A673 (cell line): ENCODE data around the gene ZBTB16. TPM values are rescaled to one million over a fixed set of nuclear protein-coding genes. Genes with fewer than 3 reads are reported as not detected.

ENCODE experiments used
- BruUV-seq: library from RNA; stranded (reverse); fragments of 400-500 nt; replicated peaks from 2 replicates; lab custom pipeline; 2021; lab: Mats Ljungman, UMichigan
- CTCF ChIA-PET: fragments of 300-600 bp; sonication (Branson Sonifier 250); formaldehyde crosslinking; loops from one replicate; lab custom pipeline; 2022; ENCODE audit warnings: antibody characterized with exemption; lab: Charles Lee
- POLR2A ChIA-PET: fragments of 300-600 bp; sonication (Branson Sonifier 250); formaldehyde crosslinking; loops from one replicate; lab custom pipeline; 2022; ENCODE audit warnings: antibody characterized with exemption; ENCODE audit not compliant: low non-redundant PET; lab: Charles Lee
- DNase-seq: peaks from one replicate; pipeline ENCODE4 v3.0.0-alpha.2; 2015; ENCODE audit warnings: low spot score
- H3K27ac ChIP-seq: fragments of 200-600 bp; sonication (generic); 2 replicates; pipeline ENCODE4 v1.5.1; 2016; ENCODE audit warnings: mixed run types, low read depth, mild to moderate bottlenecking, mixed read lengths, antibody characterized with exemption, low read length; ENCODE audit not compliant: poor library complexity, severe bottlenecking
- H3K27me3 ChIP-seq: fragments of 200-600 bp; sonication (generic); replicated peaks from 2 replicates; pipeline ENCODE4 v1.6.1; 2017; ENCODE audit warnings: mixed run types, low read depth, mild to moderate bottlenecking, mixed read lengths, antibody characterized with exemption, low read length; ENCODE audit not compliant: insufficient read depth, poor library complexity
- H3K36me3 ChIP-seq: fragments of 200-600 bp; sonication (generic); 2 replicates; pipeline ENCODE4 v1.6.1; 2016; ENCODE audit warnings: mixed run types, mild to moderate bottlenecking, mixed read lengths, antibody characterized with exemption, low read length; ENCODE audit not compliant: insufficient read depth, poor library complexity, severe bottlenecking
- H3K4me1 ChIP-seq: fragments of 200-600 bp; sonication (generic); 2 replicates; pipeline ENCODE4 v1.6.1; 2017; ENCODE audit warnings: mixed run types, mild to moderate bottlenecking, mixed read lengths, antibody characterized with exemption, low read length; ENCODE audit not compliant: insufficient read depth, poor library complexity, severe bottlenecking
- H3K4me3 ChIP-seq: fragments of 200-600 bp; sonication (generic); 2 replicates; pipeline ENCODE4 v1.5.1; 2016; ENCODE audit warnings: low read depth, mixed run types, mild to moderate bottlenecking, mixed read lengths, low read length; ENCODE audit not compliant: poor library complexity, severe bottlenecking
- H3K9me3 ChIP-seq: fragments of 200-600 bp; sonication (generic); 2 replicates; pipeline ENCODE4 v1.6.1; 2016; ENCODE audit warnings: mixed run types, low read depth, mild to moderate bottlenecking, mixed read lengths, antibody characterized with exemption, low read length; ENCODE audit not compliant: poor library complexity, severe bottlenecking
- EZH2 ChIP-seq: fragments of 200-600 bp; sonication (generic); IDR thresholded peaks from 2 replicates; pipeline ENCODE4 v1.6.1; 2017; ENCODE audit warnings: borderline replicate concordance, low read depth, mild to moderate bottlenecking, mixed read lengths, antibody characterized with exemption, low read length; ENCODE audit not compliant: poor library complexity, severe bottlenecking
- intact Hi-C: fragments of 100-400 bp; cut with micrococcal nuclease; formaldehyde crosslinking; loops from one replicate; pipeline ENCODE4 v1.10.0; 2022; ENCODE audit not compliant: unreplicated experiment
- total RNA-seq: library from RNA; stranded (reverse); gene quantifications from 2 replicates; pipeline ENCODE4 v1.2.3, GENCODE V29; 2021
- TF ChIP-seq, protein P1 (sequence below): fragments of 300-800, 200-600 bp; sonication (generic); conservative IDR thresholded peaks from 2 replicates; pipeline ENCODE4 v1.5.1; 2017; ENCODE audit warnings: low read depth, mild to moderate bottlenecking, antibody characterized with exemption, low read length, moderate library complexity, mixed read lengths

ZBTB16 gene
- total RNA-seq, 1 experiment from 2014 or later = 12.0 TPM

DNA sequence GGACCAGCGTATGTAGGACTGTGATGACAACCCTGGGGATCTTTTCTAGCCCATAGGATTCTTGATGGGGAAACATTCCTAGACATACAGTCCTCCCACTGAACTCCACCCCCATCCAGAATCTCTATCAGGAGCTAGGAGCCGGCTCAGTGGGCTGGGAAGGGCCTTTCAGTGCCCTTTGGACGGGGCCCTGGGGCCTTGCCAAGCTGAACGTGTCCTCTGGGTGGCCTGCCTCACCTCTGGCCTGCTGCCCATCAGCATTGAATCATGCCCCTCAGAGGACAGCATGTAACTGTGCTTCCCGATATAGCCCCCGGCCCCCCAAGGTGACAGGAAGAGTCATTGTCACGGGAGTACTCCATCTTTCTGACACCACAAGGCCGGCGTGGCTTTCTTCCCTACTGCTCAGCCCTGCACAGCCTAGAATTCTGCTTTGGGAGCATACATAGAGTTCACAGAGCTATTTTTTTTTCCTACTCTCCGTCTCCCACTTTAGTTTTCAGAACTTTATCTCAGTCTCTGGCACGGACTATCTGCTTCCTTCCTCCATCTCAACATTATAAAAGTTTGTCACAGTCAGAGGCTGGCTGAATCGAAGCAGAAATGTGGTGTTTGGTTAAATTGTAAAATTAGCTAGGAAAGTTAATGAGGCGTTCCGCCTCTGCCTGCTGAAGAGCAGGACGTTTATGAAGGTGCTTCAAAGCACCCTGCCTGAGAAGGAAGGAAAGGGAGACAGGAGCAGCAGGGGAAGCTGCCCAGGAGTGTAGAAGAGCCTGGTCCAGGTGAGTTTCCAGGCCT, 111.9 kb downstream of the ZBTB16 start:
- Histone ChIP-seq H3K4me1 (peaks cover 74% of the 10 kb centered on the region), H3K27me3 (no peaks in the 10 kb centered on the region), H3K36me3 (no peaks in the 10 kb centered on the region), H3K27ac (no peak overlapping the region), H3K9me3 (no peaks in the 10 kb centered on the region), H3K4me3 (no peak overlapping the region)
- no peak for DNase-seq
- no TSS peak for BruUV-seq
- intact Hi-C loops = no loop called here
- ChIA-PET CTCF (no interaction called here), POLR2A (no interaction called here)
- TF ChIP-seq EZH2 = no peak
- TF ChIP-seq, protein P1, sequence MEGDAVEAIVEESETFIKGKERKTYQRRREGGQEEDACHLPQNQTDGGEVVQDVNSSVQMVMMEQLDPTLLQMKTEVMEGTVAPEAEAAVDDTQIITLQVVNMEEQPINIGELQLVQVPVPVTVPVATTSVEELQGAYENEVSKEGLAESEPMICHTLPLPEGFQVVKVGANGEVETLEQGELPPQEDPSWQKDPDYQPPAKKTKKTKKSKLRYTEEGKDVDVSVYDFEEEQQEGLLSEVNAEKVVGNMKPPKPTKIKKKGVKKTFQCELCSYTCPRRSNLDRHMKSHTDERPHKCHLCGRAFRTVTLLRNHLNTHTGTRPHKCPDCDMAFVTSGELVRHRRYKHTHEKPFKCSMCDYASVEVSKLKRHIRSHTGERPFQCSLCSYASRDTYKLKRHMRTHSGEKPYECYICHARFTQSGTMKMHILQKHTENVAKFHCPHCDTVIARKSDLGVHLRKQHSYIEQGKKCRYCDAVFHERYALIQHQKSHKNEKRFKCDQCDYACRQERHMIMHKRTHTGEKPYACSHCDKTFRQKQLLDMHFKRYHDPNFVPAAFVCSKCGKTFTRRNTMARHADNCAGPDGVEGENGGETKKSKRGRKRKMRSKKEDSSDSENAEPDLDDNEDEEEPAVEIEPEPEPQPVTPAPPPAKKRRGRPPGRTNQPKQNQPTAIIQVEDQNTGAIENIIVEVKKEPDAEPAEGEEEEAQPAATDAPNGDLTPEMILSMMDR = no peak

DNA sequence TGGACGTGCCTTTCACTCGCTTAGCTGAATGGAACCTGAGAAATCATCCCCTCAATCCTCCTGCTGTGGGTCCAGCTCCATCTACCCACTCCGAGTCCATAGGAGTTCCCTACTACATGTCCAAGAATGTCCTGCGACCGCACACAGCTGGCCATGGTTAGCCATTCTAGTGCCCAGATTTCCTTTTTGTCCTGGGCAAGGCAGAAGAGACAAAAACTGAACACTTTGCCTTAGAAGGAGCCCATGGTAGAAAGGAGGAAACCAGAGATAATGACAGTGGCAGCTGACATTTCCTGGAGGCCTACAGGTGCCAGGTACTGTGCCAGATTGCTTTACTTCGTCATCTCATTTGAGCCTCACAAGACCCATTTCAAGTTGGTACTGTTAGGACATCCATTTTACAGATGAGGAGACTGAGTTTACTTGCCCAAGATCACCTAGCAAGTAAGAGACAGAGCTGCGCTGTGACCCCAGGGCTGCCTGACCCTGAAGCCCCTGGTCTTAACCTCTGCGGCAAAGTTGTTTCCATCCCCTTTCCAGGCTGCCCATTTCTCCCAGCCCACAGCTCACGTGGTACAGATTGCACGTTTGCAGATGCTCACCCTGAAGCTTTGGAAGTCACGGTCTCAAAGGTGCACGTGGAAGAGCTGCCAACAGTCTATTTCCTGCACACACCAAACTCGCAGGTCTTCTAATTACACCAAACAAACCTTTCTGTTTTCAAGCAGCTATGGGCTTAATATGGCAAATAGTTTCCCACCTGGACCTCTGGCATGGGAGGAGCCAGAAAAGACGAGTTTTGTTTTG, 112.7 kb downstream of the ZBTB16 start:
- no peak for TF ChIP-seq EZH2
- TF ChIP-seq, protein P1 = no peak
- H3K27ac ChIP-seq = no peak overlapping the region
- POLR2A ChIA-PET = no interaction called here
- no peak for DNase-seq
- BruUV-seq = no TSS peak
- no peak overlapping the region for H3K4me3 ChIP-seq
- H3K27me3 ChIP-seq = no peaks in the 10 kb centered on the region
- no peaks in the 10 kb centered on the region for H3K9me3 ChIP-seq
- H3K36me3 ChIP-seq = no peaks in the 10 kb centered on the region
- intact Hi-C loops = no loop called here
- CTCF ChIA-PET = no interaction called here
- peaks cover 69% of the 10 kb centered on the region for H3K4me1 ChIP-seq

DNA sequence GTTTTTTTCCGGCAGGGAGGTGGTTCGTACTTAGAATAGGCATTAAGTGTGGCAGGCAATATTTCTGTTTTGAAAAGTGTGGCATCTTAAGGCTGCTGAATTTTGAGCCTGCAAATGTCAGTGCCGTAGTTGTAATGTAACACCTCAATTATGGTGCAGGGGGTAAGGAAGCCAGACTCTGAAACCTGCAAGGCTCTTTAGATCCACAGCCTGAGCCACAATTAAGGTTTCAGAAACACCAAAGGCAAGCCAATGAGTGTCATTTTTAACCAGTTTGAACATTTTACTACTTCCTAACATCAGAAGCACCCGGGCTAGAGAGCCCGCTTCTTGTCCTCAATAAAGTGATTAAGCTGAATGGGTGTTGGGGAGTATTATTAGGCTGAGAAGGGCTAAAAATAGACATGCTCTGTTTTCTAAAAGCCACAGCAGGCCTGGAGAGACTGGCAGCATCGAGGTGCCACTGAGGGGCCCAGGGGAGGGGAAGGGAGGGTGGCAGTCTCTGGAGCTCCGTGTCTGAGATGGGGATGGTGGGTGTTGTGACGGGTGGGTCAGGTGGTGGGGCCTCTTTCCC, 113.4 kb downstream of the ZBTB16 start:
- ChIA-PET CTCF (no interaction called here), POLR2A (no interaction called here)
- DNase-seq = peak; percentile 37
- no peaks in the 10 kb centered on the region for H3K9me3 ChIP-seq
- peaks cover 62% of the 10 kb centered on the region for H3K4me1 ChIP-seq
- TF ChIP-seq, protein P1 = no peak
- TF ChIP-seq EZH2 = no peak
- no peaks in the 10 kb centered on the region for H3K27me3 ChIP-seq
- H3K4me3 ChIP-seq = no peak overlapping the region
- intact Hi-C loops = no loop called here
- H3K27ac ChIP-seq = no peak overlapping the region
- no TSS peak for BruUV-seq
- H3K36me3 ChIP-seq = no peaks in the 10 kb centered on the region
